Fibroblast of mammary gland (primary cell): Measurements from ENCODE around the gene NOG.

Experiments used
- DNase-seq: peaks from one replicate; pipeline ENCODE4 v3.0.0-alpha.2; 2010; ENCODE audit warnings: low read depth
- H3K4me3 ChIP-seq: 2 replicates; pipeline ENCODE4 v1.5.1; 2011; ENCODE audit warnings: low read depth, mild to moderate bottlenecking, low read length, moderate library complexity; ENCODE audit not compliant: control insufficient read depth
- CTCF ChIP-seq: conservative IDR thresholded peaks from 2 replicates; pipeline ENCODE4 v1.5.1; 2011; ENCODE audit warnings: low read depth, low read length, inconsistent platforms; ENCODE audit not compliant: control insufficient read depth, insufficient read depth

NOG gene

DNA sequence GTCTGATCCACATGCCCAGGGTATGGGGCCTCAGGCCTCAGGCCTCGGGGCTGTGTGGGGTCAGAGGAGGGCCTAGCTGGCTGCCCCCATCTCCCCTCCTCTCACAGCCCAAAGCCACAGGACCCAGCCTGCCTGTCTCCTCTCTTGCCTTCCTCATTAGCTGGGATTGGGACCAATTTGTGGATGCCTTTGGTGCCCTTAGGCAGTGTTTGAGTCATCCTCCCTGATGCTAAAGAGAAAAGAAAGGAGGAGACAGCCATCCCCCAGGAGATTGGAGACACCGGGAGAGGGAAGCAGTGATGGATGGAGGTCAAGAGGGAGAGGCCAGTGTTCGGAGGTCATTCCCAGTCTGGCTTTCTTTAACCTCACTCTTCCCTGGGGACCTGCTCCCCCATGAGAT is 23.3 kb upstream of the NOG start:
- no peak for DNase-seq
- TF ChIP-seq CTCF, result no peak
- no peak overlapping the region for H3K4me3 ChIP-seq

GRCh38 chr17:56571456-56571855 is 22.0 kb upstream of the NOG start:
- TF ChIP-seq CTCF, result no peak
- no peak for DNase-seq
- H3K4me3 ChIP-seq, result no peak overlapping the region

- H3K4me3 ChIP-seq, result no peak overlapping the region
- DNase-seq, result no peak
- no peak for TF ChIP-seq CTCF
Observed at GRCh38 chr17:56577190-56577842, 16.2 kb upstream of the NOG start.

- no peak overlapping the region for H3K4me3 ChIP-seq
- no peak for DNase-seq
- no peak for TF ChIP-seq CTCF
Observed at GRCh38 chr17:56577843-56578204, 15.7 kb upstream of the NOG start.

GRCh38 chr17:56581635-56582627 is 11.6 kb upstream of the NOG start:
- DNase-seq, result no peak
- no peak for TF ChIP-seq CTCF
- H3K4me3 ChIP-seq, result no peak overlapping the region

DNA sequence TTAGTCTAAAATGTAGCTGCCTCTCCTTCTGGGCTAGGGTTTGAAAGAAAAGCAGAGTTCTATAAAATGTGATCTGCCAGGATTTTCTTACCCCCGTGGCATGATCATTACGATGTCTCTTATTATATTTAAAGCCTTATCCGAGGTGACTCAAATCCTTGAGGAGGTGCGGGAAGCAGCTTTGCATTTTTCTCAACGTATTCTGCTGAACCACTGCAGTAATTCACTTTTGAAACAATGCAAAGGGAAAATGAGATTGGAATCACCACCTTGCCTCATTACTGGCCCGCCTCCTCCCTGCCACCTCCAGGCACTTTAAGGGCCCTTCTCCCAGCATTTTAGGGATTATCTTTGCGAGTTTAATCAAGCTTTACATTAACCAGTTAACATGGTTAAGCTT is 9.7 kb upstream of the NOG start:
- no peak overlapping the region for H3K4me3 ChIP-seq
- no peak for TF ChIP-seq CTCF
- no peak for DNase-seq
